HG03521 (cell line): Measurements from ENCODE around the gene LYRM1.
"Not testable (repeated sequence)": the region's sequence is repeated elsewhere in the genome, so short reads cannot be mapped to it uniquely, and the experiment has no call there.

ENCODE experiments used
- ATAC-seq: cut with Tn5 transposase; IDR thresholded peaks from one replicate; pipeline ENCODE4 v1.9.1; 2021; ENCODE audit warnings: mild to moderate bottlenecking, moderate library complexity; ENCODE audit not compliant: unreplicated experiment

LYRM1 gene

GRCh38 chr16:20971401-20971800 lies 70.8 kb downstream of the LYRM1 start:
- ATAC-seq: no peak

DNA sequence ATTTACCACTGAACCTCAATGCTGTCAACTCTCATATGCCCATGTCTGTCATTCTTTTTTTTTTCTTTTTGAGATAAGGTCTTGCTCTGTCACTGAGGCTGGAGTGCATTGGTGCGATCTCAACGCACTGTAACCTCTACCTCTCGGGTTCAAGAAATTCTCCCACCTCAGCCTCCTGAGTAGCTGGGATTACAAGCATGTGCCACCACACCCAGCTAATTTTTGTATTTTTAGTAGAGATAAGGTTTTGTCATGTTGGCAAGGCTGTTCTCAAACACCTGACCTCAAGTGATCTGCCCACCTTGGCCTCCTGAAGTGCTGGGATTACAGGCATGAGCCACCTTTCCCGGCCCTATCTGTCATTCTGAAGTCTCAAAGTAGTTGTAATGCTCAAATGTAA lies 72.6 kb downstream of the LYRM1 start:
- ATAC-seq: not testable (repeated sequence)
